HepG2 (cell line): ENCODE data around the gene FCAR. TPM values are rescaled to one million over a fixed set of nuclear protein-coding genes. Genes with fewer than 3 reads are reported as not detected.
"Not testable (repeated sequence)": the region's sequence is repeated elsewhere in the genome, so short reads cannot be mapped to it uniquely, and the experiment has no call there.

Experiments used
- ATAC-seq: fragments of 200-7000 bp; cut with Tn5 transposase; 3 replicates; pipeline ENCODE4 v1.9.1; 2020; ENCODE audit warnings: mild to moderate bottlenecking, moderate library complexity
- BruUV-seq: library from RNA; stranded (reverse); fragments of 400-500 nt; replicated peaks from 2 replicates; lab custom pipeline; 2021; lab: Mats Ljungman, UMichigan
- CTCF ChIA-PET: fragments of 300-600 bp; formaldehyde crosslinking; extraction: SDS; loops from one replicate; lab custom pipeline; 2021; ENCODE audit warnings: low total read pairs, inconsistent platforms, low intra/inter-chr PET ratio; lab: Yijun Ruan, JAX
- POLR2A ChIA-PET: fragments of 350-600 bp; sonication (Branson Sonifier 250); formaldehyde crosslinking; loops from one replicate; lab custom pipeline; 2020; ENCODE audit warnings: antibody characterized with exemption, inconsistent platforms; lab: Yijun Ruan, JAX
- DNase-seq: peaks from one replicate; pipeline ENCODE4 v3.0.0-alpha.2; 2015; ENCODE audit warnings: low spot score
- FAIRE-seq: peaks from 3 replicates; lab custom pipeline; 2011; peaks lifted over from hg19 to GRCh38; lab: Jason Lieb, UNC
- H2AFZ ChIP-seq: one replicate; pipeline ENCODE4 v1.6.1; 2011; ENCODE audit warnings: low read length, inconsistent platforms
- H3K27ac ChIP-seq: fragments of 300-600 bp; 3 replicates; pipeline ENCODE4 v1.8.0; 2011; ENCODE audit warnings: mixed run types, mild to moderate bottlenecking, mixed read lengths, low read length, inconsistent platforms; ENCODE audit not compliant: insufficient read depth; ENCODE audit errors: extremely low read length
- H3K27me3 ChIP-seq, 2 experiments: fragments of 200-600 bp in 1 of 2; 2 replicates in 1 of 2; 3 replicates in 1 of 2; pipeline versions ENCODE4 v1.6.0 to v1.8.0; 2011; ENCODE audit warnings: low read length in 2 of 2, mild to moderate bottlenecking in 2 of 2, moderate library complexity in 2 of 2, inconsistent platforms in 1 of 2; ENCODE audit not compliant: insufficient read depth in 2 of 2, control insufficient read depth in 1 of 2
- H3K36me3 ChIP-seq, 2 experiments: fragments of 200-600 bp in 1 of 2; replicated peaks in 1 of 2; 2 replicates in 1 of 2; 3 replicates in 1 of 2; pipeline versions ENCODE4 v1.5.1 to v1.8.0; 2011; ENCODE audit warnings: low read length in 2 of 2, inconsistent platforms in 1 of 2; ENCODE audit not compliant: insufficient read depth in 2 of 2, control insufficient read depth in 1 of 2
- H3K4me1 ChIP-seq: 2 replicates; pipeline ENCODE4 v1.5.1; 2012; ENCODE audit warnings: low read length, inconsistent platforms; ENCODE audit not compliant: insufficient read depth
- H3K4me2 ChIP-seq: 2 replicates; pipeline ENCODE4 v1.6.0; 2011; ENCODE audit warnings: low read depth, low read length, inconsistent platforms
- H3K4me3 ChIP-seq, 3 experiments: fragments of 200-600 bp in 1 of 3; sonication (generic), shearing (Covaris generic) in 1 of 3; replicated peaks in 1 of 3; 2 replicates each; pipeline ENCODE4 v1.5.1; 2011 to 2016; ENCODE audit warnings: low read length in 3 of 3, inconsistent platforms in 2 of 3, low read depth in 2 of 3, mild to moderate bottlenecking in 2 of 3, control low read depth in 1 of 3, mixed read lengths in 1 of 3; ENCODE audit not compliant: insufficient read depth in 1 of 3
- H3K79me2 ChIP-seq: one replicate; pipeline ENCODE4 v1.6.1; 2011; ENCODE audit warnings: low read length, inconsistent platforms; ENCODE audit not compliant: insufficient read depth
- H3K9ac ChIP-seq: 2 replicates; pipeline ENCODE4 v1.6.0; 2011; ENCODE audit warnings: mild to moderate bottlenecking, low read depth, low read length, inconsistent platforms; ENCODE audit not compliant: insufficient read depth
- H3K9me3 ChIP-seq: 2 replicates; pipeline ENCODE4 v1.5.1; 2012; ENCODE audit warnings: mild to moderate bottlenecking, low read length
- H4K20me1 ChIP-seq: 2 replicates; pipeline ENCODE4 v1.6.0; 2011; ENCODE audit warnings: inconsistent platforms, mild to moderate bottlenecking, low read length, moderate library complexity; ENCODE audit not compliant: insufficient read depth
- WGBS: methylation state at CpG from one replicate; pipeline ENCODE4 v1.1.6; 2017; ENCODE audit warnings: low lambda C conversion rate; 5-methylcytosine and 5-hydroxymethylcytosine counted together
- in situ Hi-C: cut with HindIII; loops from 2 replicates; pipeline ENCODE4 v1.10.0; 2017; ENCODE audit warnings: low pct_unique_long_range_greater_than_20kb; ENCODE audit not compliant: extremely low pct_ligation_motif_present
- intact Hi-C: fragments of 100-400 bp; cut with micrococcal nuclease; formaldehyde crosslinking; loops from one replicate; pipeline ENCODE4 v1.10.0; 2022; ENCODE audit not compliant: unreplicated experiment
- polyA plus RNA-seq, 8 experiments: library from polyadenylated mRNA; depleted of rRNA in 3 of 8; stranded (reverse) in 7 of 8; unstranded in 1 of 8; fragments of >200 nt; fragmentation: Illumina TruSeq in 4 of 8; extraction: Trizol in 4 of 8; gene quantifications; 2 replicates each; pipeline versions ENCODE4 v1.2.1 to v1.2.3, GENCODE V29; 2011 to 2016; ENCODE audit warnings: low read depth in 4 of 8, missing spikeins in 1 of 8, mixed read lengths in 1 of 8; ENCODE audit not compliant: insufficient read depth in 1 of 8
- total RNA-seq, 5 experiments: library from RNA; depleted of rRNA; stranded (reverse); fragments of >200 nt; fragmentation: Illumina TruSeq; extraction: Trizol; gene quantifications; 2 replicates each; pipeline ENCODE4 v1.2.3, GENCODE V29; 2016; ENCODE audit warnings: low read depth in 1 of 5

The FCAR gene
- total and polyA plus RNA-seq, 2 of the 13 experiments (the other 11 are each of a cell fraction or from before 2014, with no cell fraction given) = not detected

- DNase-seq, H2AFZ ChIP-seq, BruUV-seq, H3K79me2 ChIP-seq, in situ Hi-C loops, intact Hi-C loops, CTCF ChIA-PET, H3K9ac ChIP-seq, H3K4me3 ChIP-seq, H3K9me3 ChIP-seq, H3K36me3 ChIP-seq, H3K4me2 ChIP-seq, H3K4me1 ChIP-seq, H4K20me1 ChIP-seq, ATAC-seq, POLR2A ChIA-PET, FAIRE-seq, H3K27ac ChIP-seq: not testable (repeated sequence)
- 5% methylated on average over 6 of the region's 8 CpGs for WGBS
- peaks cover 0 to 11% of the 10 kb centered on the region in 2 experiments; a peak in 1 of 5 replicates for H3K27me3 ChIP-seq
These were observed 30.9 kb upstream of the FCAR start for GRCh38 chr19:54843171-54843570.

- in situ Hi-C loops, BruUV-seq: not testable (repeated sequence)
These were observed 23.9 kb upstream of the FCAR start, which contains the start of gene KIR3DL2 for GRCh38 chr19:54850061-54850640. Gene KIR3DL2, plus strand, starts transcription at chr19:54850443. Its CDS starts 33 bp downstream, at chr19:54850476.

More at GRCh38 chr19:54850061-54850640, 23.9 kb upstream of the FCAR start, which contains the start of gene KIR3DL2:
- H3K27ac ChIP-seq, H2AFZ ChIP-seq, POLR2A ChIA-PET, H3K4me1 ChIP-seq, H3K4me2 ChIP-seq, CTCF ChIA-PET, H3K79me2 ChIP-seq, H3K9me3 ChIP-seq, FAIRE-seq, H3K9ac ChIP-seq, H4K20me1 ChIP-seq, intact Hi-C loops, H3K36me3 ChIP-seq, H3K4me3 ChIP-seq, DNase-seq, ATAC-seq: not testable (repeated sequence)
- 51% methylated on average over 14 of the region's 16 CpGs for WGBS
- H3K27me3 ChIP-seq = peaks cover 0 to 11% of the 10 kb centered on the region in 2 experiments; a peak in 1 of 5 replicates
